Activated T-cell treated with anti-CD3 and anti-CD28 coated beads for 48 hours (primary cell): Measurements from ENCODE around the gene POLE.

Experiments used
- DNase-seq: peaks from one replicate; pipeline ENCODE4 v3.0.0-alpha.2; 2020; ENCODE audit warnings: low read depth

Gene POLE

GRCh38 chr12:132653567-132654290 is 33.4 kb downstream of the POLE start:
- no peak for DNase-seq

GRCh38 chr12:132651444-132652100 is 35.6 kb downstream of the POLE start:
- DNase-seq, result no peak

GRCh38 chr12:132649226-132649945 is 37.8 kb downstream of the POLE start:
- no peak for DNase-seq

- DNase-seq, result no peak
Observed at GRCh38 chr12:132648616-132649225, 38.4 kb downstream of the POLE start.

- DNase-seq, result no peak
Observed at GRCh38 chr12:132647858-132648257, 39.3 kb downstream of the POLE start.

GRCh38 chr12:132646850-132647249 is 40.3 kb downstream of the POLE start:
- no peak for DNase-seq

- no peak for DNase-seq
Observed at GRCh38 chr12:132642846-132643835, 44.0 kb downstream of the POLE start.

- DNase-seq, result no peak
Observed at GRCh38 chr12:132641811-132642650, 45.1 kb downstream of the POLE start.

- no peak for DNase-seq
Observed at GRCh38 chr12:132640936-132641335, 46.2 kb downstream of the POLE start.

- no peak for DNase-seq
Observed at GRCh38 chr12:132639956-132640520, 47.1 kb downstream of the POLE start.

GRCh38 chr12:132638541-132639408 is 48.4 kb downstream of the POLE start:
- DNase-seq, result no peak

GRCh38 chr12:132637811-132638210 is 49.3 kb downstream of the POLE start:
- no peak for DNase-seq

GRCh38 chr12:132635076-132635955 is 51.8 kb downstream of the POLE start:
- no peak for DNase-seq

- no peak for DNase-seq
Observed at GRCh38 chr12:132634411-132634990, 52.6 kb downstream of the POLE start.

GRCh38 chr12:132633901-132634300 is 53.2 kb downstream of the POLE start:
- DNase-seq, result no peak

GRCh38 chr12:132633398-132633797 is 53.7 kb downstream of the POLE start:
- no peak for DNase-seq

- no peak for DNase-seq
Observed at GRCh38 chr12:132632521-132633228, 54.5 kb downstream of the POLE start.
